ENCODE data around the gene MSH2. TPM values are rescaled to one million over a fixed set of nuclear protein-coding genes. Genes with fewer than 3 reads are reported as not detected.
A peak's percentile ranks its signal among the peaks of the same experiment; 100 is the strongest.

The MSH2 gene
- total and polyA plus RNA-seq, 2 donors (not counting 3 experiments of a cell fraction or from before 2014, with no cell fraction given): 9.7 to 30.5 TPM

- Histone ChIP-seq H3K4me1 (ENCODE audit: control insufficient read depth, extremely low read depth, insufficient read depth, low read length) (peaks cover 18% of the 10 kb centered on the region), H3K27me3 (ENCODE audit: control insufficient read depth in 2 of 2, insufficient read depth in 2 of 2, low read length in 2 of 2) (no peaks in the 10 kb centered on the region), H3K36me3 (ENCODE audit: control insufficient read depth in 2 of 2, extremely low read depth in 1 of 2, insufficient read depth in 2 of 2, low read length in 2 of 2) (no peaks in the 10 kb centered on the region), H3K9me1 (replicated peaks; ENCODE audit: control insufficient read depth, extremely low read depth, insufficient read depth, low read length) (no peaks in the 10 kb centered on the region), H3K9me3 (replicated peaks; ENCODE audit: control insufficient read depth, insufficient read depth, low read length) (no peaks in the 10 kb centered on the region), H3K79me2 (ENCODE audit: control insufficient read depth, insufficient read depth, low read length) (no peaks in the 10 kb centered on the region), H4K20me1 (replicated peaks; ENCODE audit: control insufficient read depth, extremely low read depth, insufficient read depth, low read length) (no peaks in the 10 kb centered on the region), H3K4me3 (replicated peaks in 1 of 3; ENCODE audit: insufficient read depth in 1 of 3, low read depth in 1 of 3, low read length in 3 of 3) (no peak overlapping the region), H2AFZ (ENCODE audit: low read depth, low read length) (no peak overlapping the region), H3K9ac (replicated peaks; ENCODE audit: extremely low read depth, insufficient read depth, low read length) (no peak overlapping the region), H3K27ac (ENCODE audit: insufficient read depth, low read depth, low read length) (no peak overlapping the region), H3K4me2 (ENCODE audit: insufficient read depth, low read length) (no peak overlapping the region)
- FAIRE-seq: peak; percentile 61
- intact Hi-C loops (cut with micrococcal nuclease): no loop called here
- ChIA-PET CTCF (interaction anchor here (0.8 to 3.0 kb wide), 3 partner anchors 10 to 73 kb away, joined by 3 to 7 read pairs (median 5); no protein-coding TSS in a partner anchor), POLR2A (no interaction called here)
- dilution Hi-C loops (cut with MboI; ENCODE audit: extremely low pct_ligation_motif_present, low sequenced_read_pairs): no loop called here
- no peak for TF ChIP-seq FOS (IDR thresholded peaks at IDR 0.05; ENCODE audit: borderline replicate concordance, insufficient read depth, low read length)
- TF ChIP-seq MYC (IDR thresholded peaks at IDR 0.05; ENCODE audit: low read depth, low read length): no peak
- TF ChIP-seq JUN (IDR thresholded peaks at IDR 0.05; ENCODE audit: borderline replicate concordance, insufficient read depth, insufficient read length, low read depth): no peak
- TF ChIP-seq POLR2A (IDR thresholded peaks at IDR 0.05; ENCODE audit: low read depth, low read length): no peak
- TF ChIP-seq MAX (IDR thresholded peaks at IDR 0.05; ENCODE audit: insufficient read depth, insufficient read length): no peak
- TF ChIP-seq EZH2 (IDR thresholded peaks at IDR 0.05; ENCODE audit: borderline replicate concordance, low read depth, low read length, severe bottlenecking): no peak
- no peak for TF ChIP-seq CTCF (IDR thresholded peaks at IDR 0.05; ENCODE audit: extremely low read depth in 1 of 2, insufficient read depth in 1 of 2, low read depth in 1 of 2, low read length in 2 of 2)
- TF ChIP-seq GATA2 (IDR thresholded peaks at IDR 0.05; ENCODE audit: insufficient read depth, insufficient read length, low read depth, low read length): no peak
- TF ChIP-seq POLR2AphosphoS5 (IDR thresholded peaks at IDR 0.05; ENCODE audit: insufficient read depth, low read depth, low read length): no peak
- BruUV-seq (replicated peaks): no TSS peak
- DNase-seq (ENCODE audit: low read depth, low spot score): no peak
Observed at GRCh38 chr2:47510745-47511144, 107.8 kb downstream of the MSH2 start.
